Caco-2 (cell line): ENCODE measurements around the gene CCL13. TPM values are rescaled to one million over a fixed set of nuclear protein-coding genes. Genes with fewer than 3 reads are reported as not detected.

Experiments
- BruUV-seq: library from RNA; stranded (reverse); fragments of 400-500 nt; replicated peaks from 2 replicates; lab custom pipeline; 2021; lab: Mats Ljungman, UMichigan
- CTCF ChIA-PET: fragments of 300-600 bp; sonication (Branson Sonifier 250); formaldehyde crosslinking; loops from one replicate; lab custom pipeline; 2022; ENCODE audit warnings: antibody characterized with exemption; lab: Charles Lee
- POLR2A ChIA-PET: fragments of 300-600 bp; sonication (Branson Sonifier 250); formaldehyde crosslinking; loops from one replicate; lab custom pipeline; 2022; ENCODE audit warnings: antibody characterized with exemption; lab: Charles Lee
- DNase-seq, 2 experiments: peaks; one replicate each; pipeline versions ENCODE4 v3.0.0 to v3.0.0-alpha.2; 2020 to 2022
- H3K27me3 ChIP-seq: replicated peaks from 2 replicates; pipeline ENCODE4 v1.6.0; 2011; ENCODE audit warnings: low read length; ENCODE audit not compliant: control insufficient read depth, insufficient read depth
- H3K36me3 ChIP-seq: 2 replicates; pipeline ENCODE4 v1.5.1; 2011; ENCODE audit warnings: low read length; ENCODE audit not compliant: control insufficient read depth, insufficient read depth
- H3K4me1 ChIP-seq: fragments of 250-450 bp; sonication (Bioruptor Pico); 2 replicates; pipeline ENCODE4 v1.5.1; 2020; ENCODE audit warnings: mild to moderate bottlenecking
- H3K4me3 ChIP-seq: 2 replicates; pipeline ENCODE4 v1.5.1; 2011; ENCODE audit warnings: low read depth, mild to moderate bottlenecking, control low read depth, low read length
- H3K9me3 ChIP-seq: fragments of 250-450 bp; sonication (Bioruptor Pico); 2 replicates; pipeline ENCODE4 v1.5.1; 2020; ENCODE audit warnings: mild to moderate bottlenecking, moderate library complexity
- H3K27ac Mint-ChIP-seq: one replicate; pipeline ENCODE4 v1.8.0; 2022; ENCODE audit warnings: mixed read lengths; ENCODE audit not compliant: unreplicated experiment
- H3K27me3 Mint-ChIP-seq: one replicate; pipeline ENCODE4 v1.8.0; 2022; ENCODE audit warnings: mixed read lengths; ENCODE audit not compliant: insufficient read depth, unreplicated experiment
- H3K36me3 Mint-ChIP-seq: one replicate; pipeline ENCODE4 v1.8.0; 2022; ENCODE audit warnings: mild to moderate bottlenecking, mixed read lengths; ENCODE audit not compliant: insufficient read depth, unreplicated experiment
- H3K4me1 Mint-ChIP-seq: one replicate; pipeline ENCODE4 v1.8.0; 2022; ENCODE audit warnings: low read depth, mixed read lengths; ENCODE audit not compliant: unreplicated experiment
- H3K4me3 Mint-ChIP-seq: one replicate; pipeline ENCODE4 v1.8.0; 2022; ENCODE audit warnings: mild to moderate bottlenecking, moderate library complexity, mixed read lengths; ENCODE audit not compliant: unreplicated experiment
- H3K9me3 Mint-ChIP-seq: one replicate; pipeline ENCODE4 v1.8.0; 2022; ENCODE audit warnings: mixed read lengths; ENCODE audit not compliant: unreplicated experiment
- intact Hi-C: fragments of 100-400 bp; cut with micrococcal nuclease; formaldehyde crosslinking; loops from one replicate; pipeline ENCODE4 v1.10.0; 2022; ENCODE audit not compliant: unreplicated experiment
- total RNA-seq: library from RNA; stranded (reverse); gene quantifications from 2 replicates; pipeline ENCODE4 v1.2.3, GENCODE V29; 2022
- TF ChIP-seq, protein P1 (sequence below), 2 experiments: fragments of 200-600 bp in 1 of 2; IDR thresholded peaks; 1 replicate in 1 of 2; 2 replicates in 1 of 2; pipeline versions ENCODE4 v1.5.1 to v1.8.0; 2011 to 2022; ENCODE audit warnings: antibody characterized with exemption in 1 of 2, control low read depth in 1 of 2, inconsistent platforms in 1 of 2, low read depth in 1 of 2, low read length in 1 of 2, mild to moderate bottlenecking in 1 of 2, moderate library complexity in 1 of 2; ENCODE audit not compliant: insufficient read depth in 1 of 2, severe bottlenecking in 1 of 2, unreplicated experiment in 1 of 2

CCL13 gene
- total RNA-seq, 1 experiment from 2014 or later = not detected

DNA sequence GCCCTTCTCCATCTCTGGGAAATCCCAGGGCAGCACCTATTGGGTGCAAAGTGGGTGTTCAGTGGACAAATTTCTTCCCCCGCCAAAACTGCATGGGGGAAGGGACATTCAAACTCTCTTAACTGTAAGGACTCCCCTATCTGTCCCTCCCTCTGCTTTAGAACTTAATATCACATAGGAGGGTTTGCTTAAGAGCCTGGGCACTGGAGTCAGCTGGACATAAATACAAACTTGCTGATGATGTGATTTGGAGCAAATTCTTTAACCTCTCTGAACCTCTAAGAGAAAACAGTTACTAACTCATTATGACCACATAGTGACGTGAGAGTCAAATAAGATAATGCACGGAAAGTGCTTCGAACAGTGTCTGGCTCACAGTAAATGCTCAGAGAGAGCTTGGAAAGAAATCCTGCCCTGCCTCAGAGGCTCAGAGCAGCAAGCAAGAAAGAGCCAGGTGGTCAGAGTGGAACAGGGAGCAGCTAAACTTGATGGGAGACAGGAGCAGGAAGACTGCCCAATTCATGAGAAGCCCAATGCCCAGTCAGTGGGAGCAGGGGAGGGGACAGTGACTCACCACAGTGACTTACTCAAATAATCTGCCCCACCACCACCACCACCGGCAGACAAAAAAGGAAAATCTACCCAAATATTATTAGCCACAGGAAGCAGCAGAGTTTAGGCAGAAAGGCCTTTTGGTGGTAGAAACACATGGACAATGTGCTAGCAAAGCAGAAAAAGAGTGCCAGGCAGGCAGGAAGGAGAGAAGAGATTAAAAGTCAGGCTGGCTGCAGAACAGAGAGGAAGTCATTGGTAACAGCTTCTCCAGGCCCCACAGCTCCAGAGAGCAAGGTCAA is 30.6 kb downstream of the CCL13 start:
- Histone ChIP-seq H3K9me3 (no peaks in the 10 kb centered on the region), H3K4me1 (no peaks in the 10 kb centered on the region), H3K4me3 (no peak overlapping the region), H3K36me3 (no peaks in the 10 kb centered on the region), H3K27me3 (no peaks in the 10 kb centered on the region; the same call in none of the 2 replicates)
- TF ChIP-seq, protein P1, sequence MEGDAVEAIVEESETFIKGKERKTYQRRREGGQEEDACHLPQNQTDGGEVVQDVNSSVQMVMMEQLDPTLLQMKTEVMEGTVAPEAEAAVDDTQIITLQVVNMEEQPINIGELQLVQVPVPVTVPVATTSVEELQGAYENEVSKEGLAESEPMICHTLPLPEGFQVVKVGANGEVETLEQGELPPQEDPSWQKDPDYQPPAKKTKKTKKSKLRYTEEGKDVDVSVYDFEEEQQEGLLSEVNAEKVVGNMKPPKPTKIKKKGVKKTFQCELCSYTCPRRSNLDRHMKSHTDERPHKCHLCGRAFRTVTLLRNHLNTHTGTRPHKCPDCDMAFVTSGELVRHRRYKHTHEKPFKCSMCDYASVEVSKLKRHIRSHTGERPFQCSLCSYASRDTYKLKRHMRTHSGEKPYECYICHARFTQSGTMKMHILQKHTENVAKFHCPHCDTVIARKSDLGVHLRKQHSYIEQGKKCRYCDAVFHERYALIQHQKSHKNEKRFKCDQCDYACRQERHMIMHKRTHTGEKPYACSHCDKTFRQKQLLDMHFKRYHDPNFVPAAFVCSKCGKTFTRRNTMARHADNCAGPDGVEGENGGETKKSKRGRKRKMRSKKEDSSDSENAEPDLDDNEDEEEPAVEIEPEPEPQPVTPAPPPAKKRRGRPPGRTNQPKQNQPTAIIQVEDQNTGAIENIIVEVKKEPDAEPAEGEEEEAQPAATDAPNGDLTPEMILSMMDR (IDR thresholded peaks at IDR 0.05; ENCODE audit: insufficient read depth in 1 of 2, low read depth in 1 of 2, low read length in 1 of 2, severe bottlenecking in 1 of 2, unreplicated experiment in 1 of 2) = no peak
- DNase-seq = no peak
- no peaks in the 10 kb centered on the region for H3K36me3 Mint-ChIP-seq
- H3K9me3 Mint-ChIP-seq = no peaks in the 10 kb centered on the region
- H3K27me3 Mint-ChIP-seq = peaks cover 27% of the 10 kb centered on the region
- BruUV-seq = no TSS peak
- intact Hi-C loops = no loop called here
- no peaks in the 10 kb centered on the region for H3K4me1 Mint-ChIP-seq
- no peak overlapping the region for H3K27ac Mint-ChIP-seq
- H3K4me3 Mint-ChIP-seq = no peak overlapping the region
- ChIA-PET CTCF (no interaction called here), POLR2A (no interaction called here)

DNA sequence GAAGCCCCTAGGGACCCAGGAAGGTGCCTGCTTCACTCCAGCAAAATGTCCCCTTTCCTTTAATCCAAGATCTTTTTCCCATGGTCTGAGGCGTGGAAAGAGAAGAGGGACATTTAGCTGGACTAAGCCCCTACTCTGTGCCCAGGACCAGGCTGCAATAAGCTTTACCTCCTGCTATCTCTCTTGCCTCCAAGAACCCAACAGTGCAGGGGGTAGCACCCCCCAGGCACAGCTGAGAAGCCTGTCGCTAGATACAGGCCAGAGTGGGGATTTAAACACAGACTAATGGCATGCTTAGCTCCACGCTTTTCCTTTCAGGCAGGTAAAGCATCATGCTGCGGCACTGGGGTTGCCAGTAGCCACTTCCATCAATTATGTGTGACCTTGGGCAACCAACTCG is 31.3 kb downstream of the CCL13 start:
- no peaks in the 10 kb centered on the region; the same call in none of the 2 replicates for H3K27me3 ChIP-seq

DNA sequence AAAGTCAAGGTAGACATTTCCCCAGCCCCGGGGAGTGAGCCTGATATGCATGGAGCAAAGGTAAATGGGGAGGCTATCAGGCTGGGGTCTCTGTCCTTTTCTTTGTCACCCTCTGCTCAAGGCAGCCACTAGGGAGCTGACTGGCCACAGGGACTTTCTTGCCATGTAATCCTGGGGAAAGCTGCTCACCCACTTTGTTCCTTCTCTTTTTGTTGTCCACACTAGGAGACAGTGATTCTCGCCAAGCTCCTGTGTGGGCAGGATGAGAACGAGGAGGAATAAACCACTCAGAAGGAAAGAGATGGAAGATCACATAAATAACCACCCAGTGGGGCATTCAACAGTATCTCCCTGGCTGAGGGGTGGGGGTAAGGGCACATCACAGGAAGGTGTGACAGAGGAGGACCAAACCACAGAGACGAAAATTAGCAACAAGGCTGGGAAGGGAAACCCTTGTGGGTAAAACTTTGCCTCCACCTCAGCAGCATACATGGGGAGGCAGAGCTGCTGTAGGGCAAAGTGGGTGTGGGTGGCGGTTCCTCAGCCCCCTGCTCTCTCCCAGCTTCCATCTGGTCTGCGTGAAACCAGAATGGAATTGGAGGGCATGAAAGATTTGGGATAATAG is 33.0 kb downstream of the CCL13 start:
- no peak overlapping the region for H3K4me3 ChIP-seq
- Mint-ChIP-seq H3K9me3 (no peaks in the 10 kb centered on the region), H3K36me3 (no peaks in the 10 kb centered on the region), H3K4me3 (no peak overlapping the region), H3K27me3 (peaks cover 27% of the 10 kb centered on the region), H3K27ac (no peak overlapping the region), H3K4me1 (no peaks in the 10 kb centered on the region)
- no peaks in the 10 kb centered on the region; the same call in none of the 2 replicates for H3K27me3 ChIP-seq
- POLR2A ChIA-PET = no interaction called here
- CTCF ChIA-PET = no interaction called here
- no peaks in the 10 kb centered on the region for H3K9me3 ChIP-seq
- intact Hi-C loops = no loop called here
- no peak for DNase-seq
- no peaks in the 10 kb centered on the region for H3K4me1 ChIP-seq
- no peaks in the 10 kb centered on the region for H3K36me3 ChIP-seq
- BruUV-seq = no TSS peak
- TF ChIP-seq, protein P1 (IDR thresholded peaks at IDR 0.05; ENCODE audit: insufficient read depth in 1 of 2, low read depth in 1 of 2, low read length in 1 of 2, severe bottlenecking in 1 of 2, unreplicated experiment in 1 of 2) = no peak

More for the DNA sequence above, 31.3 kb downstream of the CCL13 start:
- no peak overlapping the region for H3K4me3 Mint-ChIP-seq
- Histone ChIP-seq H3K4me1 (no peaks in the 10 kb centered on the region), H3K9me3 (no peaks in the 10 kb centered on the region), H3K4me3 (no peak overlapping the region), H3K36me3 (no peaks in the 10 kb centered on the region)
- intact Hi-C loops = no loop called here
- H3K4me1 Mint-ChIP-seq = no peaks in the 10 kb centered on the region
- no peaks in the 10 kb centered on the region for H3K36me3 Mint-ChIP-seq
- H3K27ac Mint-ChIP-seq = no peak overlapping the region
- BruUV-seq = no TSS peak
- peaks cover 27% of the 10 kb centered on the region for H3K27me3 Mint-ChIP-seq
- TF ChIP-seq, protein P1 (IDR thresholded peaks at IDR 0.05; ENCODE audit: insufficient read depth in 1 of 2, low read depth in 1 of 2, low read length in 1 of 2, severe bottlenecking in 1 of 2, unreplicated experiment in 1 of 2) = no peak
- no peak for DNase-seq
- ChIA-PET CTCF (no interaction called here), POLR2A (no interaction called here)
- H3K9me3 Mint-ChIP-seq = no peaks in the 10 kb centered on the region
